ENCODE results near the gene GPN2. TPM values are rescaled to one million over a fixed set of nuclear protein-coding genes. Genes with fewer than 3 reads are reported as not detected.
A peak's percentile ranks its signal among the peaks of the same experiment; 100 is the strongest.
"Not testable (repeated sequence)": the region's sequence is repeated elsewhere in the genome, so short reads cannot be mapped to it uniquely, and the experiment has no call there.

The GPN2 gene
- polyA plus RNA-seq, 3 donors: 8.3 to 15.9 (median 9.6) TPM

- H3K27me3 Mint-ChIP-seq (ENCODE audit: low read depth in 3 of 3): peaks cover 0 to 6% (median 2%) of the 10 kb centered on the region in 3 donors
- peaks cover 0 to 2% (median 0%) of the 10 kb centered on the region in 7 donors for H3K9me3 Mint-ChIP-seq
- Histone ChIP-seq H4K20me1 (ENCODE audit: insufficient read depth, low read length) (peaks cover 32% of the 10 kb centered on the region), H2AFZ (ENCODE audit: insufficient read depth, low read depth, low read length, poor library complexity, severe bottlenecking) (no peak overlapping the region), H3K36me3 (replicated peaks in 1 of 2; ENCODE audit: control insufficient read depth in 1 of 2, insufficient read depth in 2 of 2, low read length in 2 of 2) (peaks cover 56 to 86% of the 10 kb centered on the region in 2 donors), H3K4me3 (replicated peaks in 1 of 3; ENCODE audit: low read depth in 2 of 3, low read length in 3 of 3) (no peak overlapping the region), H3K27me3 (ENCODE audit: control insufficient read depth in 2 of 2, insufficient read depth in 2 of 2, low read length in 2 of 2) (no peaks in the 10 kb centered on the region), H3K9ac (ENCODE audit: insufficient read depth, low read length, poor library complexity, severe bottlenecking) (no peak overlapping the region), H3K9me3 (replicated peaks in 1 of 2; ENCODE audit: control insufficient read depth in 1 of 2, insufficient read depth in 1 of 2, low read length in 2 of 2) (no peaks in the 10 kb centered on the region), H3K4me2 (replicated peaks; ENCODE audit: extremely low read depth, low read length, poor library complexity, severe bottlenecking) (no peak overlapping the region), H3K27ac (ENCODE audit: low read depth in 1 of 2, low read length in 2 of 2) (no peak overlapping the region), H3K4me1 (ENCODE audit: control insufficient read depth in 1 of 2, insufficient read depth in 2 of 2, low read length in 2 of 2) (no peaks in the 10 kb centered on the region), H3K79me2 (ENCODE audit: insufficient read depth, low read length) (no peaks in the 10 kb centered on the region)
- intact Hi-C loops (cut with micrococcal nuclease): no loop called here
- H3K36me3 Mint-ChIP-seq: peaks cover 56 to 83% of the 10 kb centered on the region in 2 donors
- no peak overlapping the region for H3K4me3 Mint-ChIP-seq
- TF ChIP-seq CTCF (IDR thresholded peaks at IDR 0.05): no peak
- peaks cover 1% of the 10 kb centered on the region for H3K4me1 Mint-ChIP-seq
- no peak for DNase-seq
- WGBS (ENCODE audit: insufficient coverage): no CpG with 5 or more reads among the region's 1 CpG
- H3K27ac Mint-ChIP-seq: peak overlapping the region in 1 of 7 donors; percentile 53
Observed at GRCh38 chr1:26839339-26839722, 50.8 kb downstream of the GPN2 start.

GRCh38 chr1:26838474-26839338, 51.4 kb downstream of the GPN2 start:
- H3K27me3 Mint-ChIP-seq (ENCODE audit: low read depth in 3 of 3): peaks cover 0 to 8% (median 2%) of the 10 kb centered on the region in 3 donors
- peaks cover 7% of the 10 kb centered on the region for H3K4me1 Mint-ChIP-seq
- Histone ChIP-seq H3K27ac (ENCODE audit: low read depth in 1 of 2, low read length in 2 of 2) (peak overlapping the region in 1 of 2 donors; percentile 7), H3K4me3 (replicated peaks in 1 of 3; ENCODE audit: low read depth in 2 of 3, low read length in 3 of 3) (no peak overlapping the region), H4K20me1 (ENCODE audit: insufficient read depth, low read length) (peaks cover 36% of the 10 kb centered on the region), H3K27me3 (ENCODE audit: control insufficient read depth in 2 of 2, insufficient read depth in 2 of 2, low read length in 2 of 2) (no peaks in the 10 kb centered on the region), H3K4me1 (ENCODE audit: control insufficient read depth in 1 of 2, insufficient read depth in 2 of 2, low read length in 2 of 2) (peaks cover 4 to 6% of the 10 kb centered on the region in 2 donors), H3K36me3 (replicated peaks in 1 of 2; ENCODE audit: control insufficient read depth in 1 of 2, insufficient read depth in 2 of 2, low read length in 2 of 2) (peaks cover 56 to 86% of the 10 kb centered on the region in 2 donors), H3K9me3 (replicated peaks in 1 of 2; ENCODE audit: control insufficient read depth in 1 of 2, insufficient read depth in 1 of 2, low read length in 2 of 2) (no peaks in the 10 kb centered on the region), H2AFZ (ENCODE audit: insufficient read depth, low read depth, low read length, poor library complexity, severe bottlenecking) (no peak overlapping the region), H3K79me2 (ENCODE audit: insufficient read depth, low read length) (no peaks in the 10 kb centered on the region), H3K4me2 (replicated peaks; ENCODE audit: extremely low read depth, low read length, poor library complexity, severe bottlenecking) (no peak overlapping the region), H3K9ac (ENCODE audit: insufficient read depth, low read length, poor library complexity, severe bottlenecking) (no peak overlapping the region)
- intact Hi-C loops (cut with micrococcal nuclease): no loop called here
- TF ChIP-seq CTCF (IDR thresholded peaks at IDR 0.05): no peak
- WGBS (ENCODE audit: insufficient coverage): 78% methylated on average over 6 of the region's 8 CpGs
- peaks cover 0 to 2% (median 0%) of the 10 kb centered on the region in 7 donors for H3K9me3 Mint-ChIP-seq
- H3K36me3 Mint-ChIP-seq: peaks cover 56 to 84% of the 10 kb centered on the region in 2 donors
- H3K27ac Mint-ChIP-seq: peak overlapping the region in 4 of 7 donors; percentile 16 to 54 (median 44)
- no peak overlapping the region for H3K4me3 Mint-ChIP-seq
- DNase-seq: peak in 1 of 3 donors; percentile 21

- Histone ChIP-seq H3K4me1 (ENCODE audit: control insufficient read depth in 1 of 2, insufficient read depth in 2 of 2, low read length in 2 of 2) (peaks cover 14 to 16% of the 10 kb centered on the region in 2 donors), H4K20me1 (ENCODE audit: insufficient read depth, low read length) (peaks cover 36% of the 10 kb centered on the region), H3K36me3 (replicated peaks in 1 of 2; ENCODE audit: control insufficient read depth in 1 of 2, insufficient read depth in 2 of 2, low read length in 2 of 2) (peaks cover 57 to 80% of the 10 kb centered on the region in 2 donors)
- H3K9ac ChIP-seq (ENCODE audit: insufficient read depth, low read length, poor library complexity, severe bottlenecking); H3K27me3 ChIP-seq (ENCODE audit: control insufficient read depth in 2 of 2, insufficient read depth in 2 of 2, low read length in 2 of 2); H3K27ac ChIP-seq (ENCODE audit: low read depth in 1 of 2, low read length in 2 of 2); H3K9me3 ChIP-seq (replicated peaks in 1 of 2; ENCODE audit: control insufficient read depth in 1 of 2, insufficient read depth in 1 of 2, low read length in 2 of 2); DNase-seq; H3K9me3 Mint-ChIP-seq; H3K27me3 Mint-ChIP-seq (ENCODE audit: low read depth in 3 of 3); H3K4me3 ChIP-seq (replicated peaks in 1 of 3; ENCODE audit: low read depth in 2 of 3, low read length in 3 of 3); intact Hi-C loops (cut with micrococcal nuclease); H3K79me2 ChIP-seq (ENCODE audit: insufficient read depth, low read length); H3K4me2 ChIP-seq (replicated peaks; ENCODE audit: extremely low read depth, low read length, poor library complexity, severe bottlenecking); H3K4me3 Mint-ChIP-seq; H2AFZ ChIP-seq (ENCODE audit: insufficient read depth, low read depth, low read length, poor library complexity, severe bottlenecking): not testable (repeated sequence)
- peaks cover 58 to 85% of the 10 kb centered on the region in 2 donors for H3K36me3 Mint-ChIP-seq
- H3K27ac Mint-ChIP-seq: peak overlapping the region in 1 of 7 donors; percentile 70
- 95% methylated on average over 5 of the region's 5 CpGs for WGBS (ENCODE audit: insufficient coverage)
- H3K4me1 Mint-ChIP-seq: peaks cover 17% of the 10 kb centered on the region
Observed at GRCh38 chr1:26837665-26838064, 52.4 kb downstream of the GPN2 start.
